ENCODE data around the gene BHLHA15. TPM values are rescaled to one million over a fixed set of nuclear protein-coding genes. Genes with fewer than 3 reads are reported as not detected.

BHLHA15 gene
- total and polyA plus RNA-seq, 3 donors from 2014 or later = 0.50 to 2.4 TPM; not detected in 1

GRCh38 chr7:98249106-98249505 is 37.9 kb downstream of the BHLHA15 start:
- 79 to 81% methylated on average over 6 of the region's 6 CpGs for WGBS, 2 donors

GRCh38 chr7:98250789-98251188 is 39.5 kb downstream of the BHLHA15 start:
- H3K27me3 ChIP-seq = no peaks in the 10 kb centered on the region
- intact Hi-C loops (cut with DNase I; ENCODE audit: low total_unique reads) = no loop called here
- no peaks in the 10 kb centered on the region for H3K9me3 ChIP-seq
- no peak for TF ChIP-seq POLR2A (IDR thresholded peaks at IDR 0.05)
- TF ChIP-seq CTCF (IDR thresholded peaks at IDR 0.05) = no peak
- DNase-seq = no peak
- no peak overlapping the region for H3K4me3 ChIP-seq
- no peak overlapping the region for H3K27ac ChIP-seq
- 64 to 83% methylated on average over 3 of the region's 3 CpGs for WGBS, 2 donors
- H3K4me1 ChIP-seq = peaks cover 8% of the 10 kb centered on the region
- no peaks in the 10 kb centered on the region for H3K36me3 ChIP-seq (ENCODE audit: low read depth, missing control alignments)

More at GRCh38 chr7:98249106-98249505, 37.9 kb downstream of the BHLHA15 start:
- H3K27ac ChIP-seq = no peak overlapping the region
- no peaks in the 10 kb centered on the region for H3K27me3 ChIP-seq
- intact Hi-C loops (cut with DNase I; ENCODE audit: low total_unique reads) = no loop called here
- TF ChIP-seq POLR2A (IDR thresholded peaks at IDR 0.05) = no peak
- H3K36me3 ChIP-seq (ENCODE audit: low read depth, missing control alignments) = no peaks in the 10 kb centered on the region
- H3K4me3 ChIP-seq = no peak overlapping the region
- no peaks in the 10 kb centered on the region for H3K9me3 ChIP-seq
- DNase-seq = no peak
- H3K4me1 ChIP-seq = peaks cover 8% of the 10 kb centered on the region

GRCh38 chr7:98251231-98251600 is 40.0 kb downstream of the BHLHA15 start:
- DNase-seq = no peak
- no peak for TF ChIP-seq POLR2A (IDR thresholded peaks at IDR 0.05)
- no peak for TF ChIP-seq CTCF (IDR thresholded peaks at IDR 0.05)
- Histone ChIP-seq H3K27ac (no peak overlapping the region), H3K4me1 (peaks cover 8% of the 10 kb centered on the region), H3K36me3 (ENCODE audit: low read depth, missing control alignments) (no peaks in the 10 kb centered on the region), H3K9me3 (no peaks in the 10 kb centered on the region), H3K4me3 (peak overlapping the region; percentile 73 to 82), H3K27me3 (no peaks in the 10 kb centered on the region)
- 33 to 37% methylated on average over 9 of the region's 9 CpGs for WGBS, 2 donors
- intact Hi-C loops (cut with DNase I; ENCODE audit: low total_unique reads) = no loop called here

GRCh38 chr7:98251601-98252424 is 40.6 kb downstream of the BHLHA15 start, which contains the start of gene TECPR1:
TSS of gene TECPR1 (minus strand) at chr7:98252232. CDS start at chr7:98246146, 6,086 bp downstream.
- H3K27ac ChIP-seq = peak within 1 kb of the TSS in 1 of 2 donors; percentile 55
- H3K36me3 ChIP-seq (ENCODE audit: low read depth, missing control alignments) = no peaks in the 10 kb centered on the region
- WGBS, 2 donors = 1% methylated on average over 20 to 32 of the region's 69 CpGs
- H3K4me3 ChIP-seq = peak within 1 kb of the TSS; percentile 73 to 82
- H3K9me3 ChIP-seq = no peaks in the 10 kb centered on the region
- intact Hi-C loops (cut with DNase I; ENCODE audit: low total_unique reads) = no loop called here
- peak; percentile 97 for DNase-seq
- H3K27me3 ChIP-seq = no peaks in the 10 kb centered on the region
- TF ChIP-seq POLR2A (IDR thresholded peaks at IDR 0.05) (no peak), CTCF (IDR thresholded peaks at IDR 0.05) (no peak)
- peaks cover 8% of the 10 kb centered on the region for H3K4me1 ChIP-seq

GRCh38 chr7:98252425-98253054 is 41.3 kb downstream of the BHLHA15 start:
- no peak for DNase-seq
- Histone ChIP-seq H3K9me3 (no peaks in the 10 kb centered on the region), H3K4me1 (peaks cover 8% of the 10 kb centered on the region), H3K27ac (no peak overlapping the region), H3K27me3 (no peaks in the 10 kb centered on the region), H3K36me3 (ENCODE audit: low read depth, missing control alignments) (no peaks in the 10 kb centered on the region), H3K4me3 (peak overlapping the region; percentile 73 to 82)
- TF ChIP-seq POLR2A (IDR thresholded peaks at IDR 0.05) (no peak), CTCF (IDR thresholded peaks at IDR 0.05) (no peak)
- intact Hi-C loops (cut with DNase I; ENCODE audit: low total_unique reads) = no loop called here
- 20 to 22% methylated on average over 28 to 29 of the region's 32 CpGs for WGBS, 2 donors
